HG02610 (cell line): ENCODE measurements around the gene CHST8.
"Not testable (repeated sequence)": the region's sequence is repeated elsewhere in the genome, so short reads cannot be mapped to it uniquely, and the experiment has no call there.

Source experiments
- ATAC-seq: cut with Tn5 transposase; IDR thresholded peaks from one replicate; pipeline ENCODE4 v1.9.1; 2021; ENCODE audit warnings: mild to moderate bottlenecking, moderate library complexity; ENCODE audit not compliant: unreplicated experiment

CHST8 gene

GRCh38 chr19:33621811-33622504 is at the start of gene CHST8:
TSS of gene CHST8 (plus strand) at chr19:33621953. CDS start at chr19:33689262, 67,309 bp downstream.
- no peak for ATAC-seq

DNA sequence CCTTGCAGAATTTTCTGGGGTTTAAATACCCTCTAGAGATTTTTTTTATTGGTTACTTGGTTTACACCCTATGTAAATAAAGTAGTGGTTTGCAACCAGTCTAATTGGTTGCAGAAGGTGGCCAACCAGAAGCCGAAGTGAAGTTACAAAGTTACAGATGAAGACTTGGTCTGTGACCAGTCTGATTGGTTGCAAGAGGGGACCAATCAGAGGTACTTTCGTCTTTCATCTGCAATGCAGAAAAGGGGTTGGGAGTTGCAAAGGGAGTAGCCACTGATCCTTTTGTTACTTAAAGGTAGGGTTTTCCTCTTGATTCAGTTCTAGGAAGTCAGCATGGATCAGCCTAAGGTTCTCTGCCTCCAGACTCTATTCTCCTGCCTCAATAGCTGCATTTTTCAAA is 48.8 kb upstream of the CHST8 start:
- no peak for ATAC-seq

- ATAC-seq: no peak
Observed at GRCh38 chr19:33574824-33575223, 46.9 kb upstream of the CHST8 start.

DNA sequence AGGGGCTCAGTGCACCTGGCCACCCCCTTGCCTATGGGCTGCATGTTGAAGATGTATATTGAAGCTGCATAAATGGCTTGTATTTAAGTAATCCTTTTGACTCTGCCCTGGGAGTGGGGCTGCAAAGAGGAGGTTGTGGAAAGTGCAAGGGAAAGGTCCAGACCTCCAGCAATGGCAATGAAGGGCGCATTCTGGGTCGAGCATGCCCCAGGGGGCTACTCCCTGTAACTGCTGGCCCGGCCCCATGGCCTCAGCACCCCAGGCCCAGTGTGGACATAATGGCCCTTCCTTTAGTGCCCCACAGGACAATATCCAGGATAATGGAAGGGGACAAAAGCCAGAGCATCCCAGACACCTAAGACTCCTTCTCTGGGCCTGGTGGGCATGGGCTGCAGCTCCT is 43.1 kb upstream of the CHST8 start:
- no peak for ATAC-seq

GRCh38 chr19:33580026-33580644 is 41.6 kb upstream of the CHST8 start:
- ATAC-seq: no peak

DNA sequence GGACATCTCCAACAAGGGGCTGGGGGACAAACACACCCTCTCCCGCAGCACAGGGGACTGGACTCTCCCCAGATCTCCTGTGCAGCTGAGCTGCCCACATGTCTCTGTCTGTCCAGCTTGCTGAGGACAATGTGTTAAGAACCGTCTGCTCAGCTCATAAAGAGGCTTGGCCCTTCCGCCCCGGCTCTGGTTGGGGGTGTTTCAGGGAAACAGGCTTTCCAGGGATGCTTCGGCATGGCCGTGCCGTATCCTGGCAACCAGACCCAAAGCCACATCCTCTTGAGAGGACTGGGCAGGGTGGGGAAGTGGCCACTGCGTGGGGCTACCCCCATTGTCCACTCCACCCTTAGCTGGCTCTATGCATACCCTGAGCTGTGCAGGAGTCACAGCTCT is 41.1 kb upstream of the CHST8 start:
- ATAC-seq: no peak

- ATAC-seq: no peak
Observed at GRCh38 chr19:33582914-33583313, 38.8 kb upstream of the CHST8 start.

DNA sequence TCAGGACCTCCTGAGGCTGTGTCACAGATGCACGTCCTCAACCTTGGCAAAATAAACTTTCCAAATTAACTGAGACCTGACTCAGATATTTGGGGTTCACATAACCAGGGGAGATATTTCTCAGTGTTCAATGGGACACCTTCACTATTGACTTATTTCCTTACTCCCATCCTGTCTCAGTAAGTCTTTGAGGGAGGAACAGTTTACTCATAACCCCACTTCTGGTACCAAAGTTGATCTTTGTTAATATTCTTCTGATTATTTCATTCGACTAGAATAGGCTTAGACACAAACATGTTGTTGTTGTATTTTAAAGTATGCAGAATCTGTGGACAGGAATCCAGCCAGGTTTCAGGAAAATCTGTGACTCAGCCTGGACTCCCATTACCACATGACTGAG is 34.6 kb upstream of the CHST8 start:
- no peak for ATAC-seq

GRCh38 chr19:33590224-33590623 is 31.5 kb upstream of the CHST8 start:
- no peak for ATAC-seq

DNA sequence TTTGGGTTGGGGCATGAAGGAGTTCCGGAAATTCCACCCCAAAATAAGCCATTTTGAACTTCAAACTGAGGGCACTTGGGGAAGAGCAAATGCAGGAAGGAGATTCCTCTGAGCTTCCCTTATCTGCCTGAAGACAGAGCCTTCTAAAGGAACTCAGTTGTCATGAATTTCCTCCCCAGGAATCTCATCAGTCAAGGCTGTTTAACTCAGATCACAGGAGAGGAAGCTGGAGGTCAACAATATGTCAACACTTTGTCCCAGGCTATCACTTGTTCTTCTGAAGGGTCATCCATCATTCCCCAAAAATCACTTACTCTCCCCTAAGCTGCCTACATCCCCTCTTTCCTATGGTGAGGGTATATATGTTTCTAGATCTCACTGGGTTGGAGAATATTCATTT is 26.0 kb upstream of the CHST8 start:
- ATAC-seq: no peak

- no peak for ATAC-seq
Observed at GRCh38 chr19:33601583-33601982, 20.2 kb upstream of the CHST8 start.

- ATAC-seq: no peak
Observed at GRCh38 chr19:33602576-33603204, 19.1 kb upstream of the CHST8 start.

DNA sequence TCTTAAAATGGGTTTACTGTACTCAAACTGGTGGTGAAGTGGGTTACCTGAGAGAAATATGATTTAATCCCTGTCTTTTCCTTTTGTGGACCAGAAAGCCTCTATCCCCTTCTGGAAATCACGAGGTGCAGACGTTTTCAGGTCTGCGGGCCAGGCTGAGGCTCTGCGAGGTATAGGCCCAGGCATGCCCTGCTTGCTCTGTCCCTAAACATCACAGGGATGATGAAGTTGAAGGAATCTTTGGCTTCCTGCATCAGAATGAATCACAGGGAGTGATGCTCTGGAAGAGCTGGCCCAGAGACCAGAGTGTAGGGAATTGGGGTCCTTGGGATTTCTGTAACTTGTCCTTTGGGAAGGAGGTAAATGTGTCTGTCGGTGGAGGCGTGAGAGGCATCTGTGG is 18.4 kb upstream of the CHST8 start:
- ATAC-seq: no peak

- no peak for ATAC-seq
Observed at GRCh38 chr19:33604651-33605050, 17.1 kb upstream of the CHST8 start.

DNA sequence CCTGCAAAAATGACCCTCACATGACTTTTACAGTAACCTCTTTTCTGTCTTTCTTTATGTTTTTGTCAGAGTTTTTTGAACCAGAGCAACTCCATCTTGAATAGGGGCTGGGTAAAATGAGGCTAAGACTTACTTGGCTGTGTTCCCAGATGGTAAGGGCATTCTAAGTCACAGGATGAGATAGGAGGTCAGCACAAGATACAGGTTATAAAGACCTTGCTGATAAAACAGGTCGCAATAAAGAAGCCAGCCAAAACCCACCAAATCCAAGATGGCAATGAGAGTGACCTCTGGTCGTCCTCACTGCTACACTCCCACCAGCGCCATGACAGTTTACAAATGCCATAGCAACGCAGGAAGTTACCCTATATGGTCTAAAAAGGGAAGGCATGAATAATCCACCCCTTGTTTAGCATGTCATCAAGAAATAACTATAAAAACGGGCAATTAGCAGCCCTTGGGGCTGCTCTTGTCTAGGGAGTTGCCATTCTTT is 15.9 kb upstream of the CHST8 start:
- not testable (repeated sequence) for ATAC-seq

GRCh38 chr19:33606556-33606955 is 15.2 kb upstream of the CHST8 start:
- no peak for ATAC-seq

DNA sequence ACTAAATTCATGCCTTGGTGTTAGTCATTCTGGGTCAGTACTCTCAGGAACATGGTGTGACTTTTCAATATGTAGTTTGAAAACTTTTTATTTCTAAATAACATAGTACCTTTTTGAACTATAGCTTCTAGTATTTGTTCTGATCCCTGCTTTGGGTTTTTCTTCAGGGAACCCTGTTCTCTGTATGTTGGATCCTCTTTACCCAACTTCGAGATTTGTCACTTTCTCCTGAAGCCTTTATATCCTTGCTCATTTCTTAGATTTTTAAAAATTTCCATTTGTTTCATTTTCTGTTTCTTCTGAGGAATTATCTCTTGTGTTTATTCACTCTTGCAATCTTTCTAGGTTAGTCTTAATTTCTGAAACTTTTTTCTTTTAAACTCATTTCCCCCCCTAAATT is 12.4 kb upstream of the CHST8 start:
- ATAC-seq: no peak

DNA sequence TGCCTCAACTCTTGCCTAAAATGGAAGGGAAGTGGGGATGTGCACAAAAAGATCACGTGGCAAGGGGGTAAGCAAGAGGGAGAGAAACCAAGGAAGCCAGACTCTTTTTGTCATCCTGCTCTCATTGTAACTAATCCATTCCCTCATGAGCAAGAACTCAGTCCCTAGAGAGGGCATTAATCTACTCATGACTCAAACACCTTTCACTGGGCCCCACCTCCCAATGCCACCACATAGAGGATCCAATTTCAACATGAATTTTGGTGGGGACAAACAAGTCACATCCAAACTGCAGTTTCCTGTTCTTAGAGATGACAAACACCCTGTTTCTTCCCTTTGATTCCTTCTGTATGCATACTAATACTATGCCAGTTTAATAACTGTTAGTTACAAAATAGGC is 11.2 kb upstream of the CHST8 start:
- ATAC-seq: no peak

DNA sequence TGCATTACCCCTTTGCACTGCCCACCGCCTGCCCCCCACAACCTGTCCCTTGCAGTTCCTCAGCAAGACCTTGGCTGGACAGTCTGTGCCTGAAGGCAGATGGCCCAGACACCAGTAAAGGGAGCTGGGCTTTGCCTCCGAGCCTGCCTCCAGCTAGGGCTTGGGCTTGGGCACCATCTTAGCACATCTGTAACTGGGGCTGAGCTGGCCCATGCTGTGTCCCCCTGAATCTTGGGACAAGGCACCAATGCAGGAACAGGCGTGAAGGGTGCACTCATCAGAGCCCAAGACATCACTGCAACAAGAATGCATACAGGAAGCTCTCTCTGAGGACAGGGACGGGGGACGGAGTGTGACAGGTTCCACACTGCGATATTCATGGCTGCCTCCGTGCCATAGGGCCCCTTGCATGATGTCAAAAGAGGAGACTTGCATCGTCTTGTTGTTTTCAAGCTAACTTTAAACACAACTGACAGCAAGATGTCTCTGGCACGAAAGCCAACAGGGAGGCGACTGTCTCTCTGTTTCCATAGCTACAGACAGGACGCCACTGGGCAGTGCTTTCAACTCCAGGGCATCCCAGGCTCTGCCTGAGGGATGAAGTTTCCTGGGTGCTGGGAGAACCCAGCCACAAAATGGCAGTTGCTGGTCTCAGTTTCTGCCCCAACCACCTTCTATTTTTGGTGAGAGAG is 8.7 kb upstream of the CHST8 start:
- ATAC-seq: no peak

DNA sequence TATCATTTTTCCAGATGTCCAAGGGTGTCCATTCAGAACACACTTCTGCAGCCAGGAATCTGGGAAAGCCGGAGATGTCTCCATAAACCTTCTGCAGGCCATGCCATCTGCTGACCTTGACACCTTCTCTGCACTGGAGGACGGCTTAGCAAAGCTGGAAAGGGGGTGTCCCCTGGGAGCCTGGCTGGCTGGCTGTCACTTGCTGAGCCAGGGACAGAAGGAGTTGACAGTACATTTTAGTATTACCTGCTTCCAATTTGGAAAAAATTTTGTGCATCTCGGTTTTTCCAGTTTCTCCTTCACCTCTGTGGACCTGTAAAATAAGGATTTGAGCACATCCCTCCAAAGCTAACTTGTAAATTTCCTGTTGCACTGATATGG is 8.1 kb upstream of the CHST8 start:
- ATAC-seq: no peak

GRCh38 chr19:33616346-33616745 is 5.4 kb upstream of the CHST8 start:
- ATAC-seq: no peak

- ATAC-seq: no peak
Observed at GRCh38 chr19:33616857-33617256, 4.9 kb upstream of the CHST8 start.
